ENCODE data around the gene WDR59.
"Not testable (repeated sequence)": the region's sequence is repeated elsewhere in the genome, so short reads cannot be mapped to it uniquely, and the experiment has no call there.

Gene WDR59

DNA sequence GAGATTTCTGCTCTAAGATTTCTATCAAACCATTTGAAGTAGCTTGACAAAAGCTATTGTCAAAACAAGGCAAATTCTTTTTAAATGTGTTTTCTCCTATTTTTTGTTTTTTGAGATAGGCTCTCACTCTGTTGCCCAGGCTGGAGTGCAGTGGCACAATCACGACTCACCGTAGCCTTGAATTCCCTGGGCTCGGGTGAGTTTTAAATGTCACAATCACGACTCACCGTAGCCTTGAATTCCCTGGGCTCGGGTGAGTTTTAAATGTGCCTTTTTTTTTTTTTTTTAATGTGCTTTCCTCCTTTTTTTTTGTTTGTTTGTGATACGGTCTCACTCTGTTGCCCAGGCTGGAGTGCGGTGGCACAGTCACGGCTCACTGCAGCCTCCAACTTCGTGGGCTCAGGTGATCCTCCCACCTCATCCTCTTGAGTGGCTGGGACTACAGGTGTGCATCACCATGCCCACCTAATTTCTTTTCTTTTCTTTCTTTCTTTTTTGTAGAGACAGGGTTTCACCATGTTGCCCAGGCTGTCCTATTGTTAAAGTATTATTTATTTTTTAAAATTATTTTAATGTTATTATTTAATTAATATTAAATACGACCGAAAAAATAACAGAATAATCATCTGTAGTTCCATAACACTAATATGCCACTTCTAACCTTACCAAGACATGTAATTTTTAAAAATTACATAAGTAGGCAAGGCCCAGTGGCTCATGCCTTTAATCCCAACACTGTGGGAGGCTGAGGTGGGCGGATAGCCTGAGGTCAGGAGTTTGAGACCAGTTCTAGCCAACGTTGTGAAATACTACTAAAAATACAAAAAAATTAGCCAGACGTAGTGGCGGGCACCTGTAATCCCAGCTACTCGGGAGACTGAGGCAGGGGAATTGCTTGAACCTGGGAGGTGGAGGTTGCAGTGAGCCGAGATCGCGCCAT, 140.6 kb downstream of the WDR59 start:
- DNase-seq = no peak

DNA sequence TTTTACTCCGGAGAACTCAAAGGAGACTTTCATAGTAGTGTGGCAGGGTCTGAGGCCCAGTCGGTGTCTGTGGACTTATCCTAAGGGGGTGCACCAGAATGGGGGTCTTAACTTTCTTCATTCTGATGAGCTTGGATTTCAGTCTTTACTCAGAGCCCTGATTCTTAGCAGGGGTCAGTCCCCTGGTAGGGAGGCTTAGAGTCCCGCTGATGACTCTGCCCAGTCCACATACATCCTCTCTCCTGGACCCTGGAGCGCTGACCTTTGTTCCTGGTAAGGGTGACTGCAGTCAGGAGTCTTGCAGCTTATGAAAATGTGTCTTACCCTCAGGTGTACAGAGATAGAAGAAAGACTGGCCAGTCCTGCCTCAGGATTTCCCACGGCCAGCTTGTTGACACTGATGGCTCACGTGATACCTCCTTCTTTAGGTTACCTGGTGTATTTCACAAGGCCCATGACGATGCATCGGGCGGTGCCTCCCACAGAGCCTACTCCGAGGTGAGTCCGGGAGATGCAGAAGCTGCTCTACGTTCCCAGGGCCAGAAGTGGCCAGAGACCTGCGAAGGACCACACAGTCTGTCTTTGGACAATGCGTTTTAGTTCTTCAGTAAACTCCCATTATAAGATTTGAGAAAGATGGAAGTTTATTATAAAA, 141.4 kb downstream of the WDR59 start:
- not testable (repeated sequence) for DNase-seq

DNA sequence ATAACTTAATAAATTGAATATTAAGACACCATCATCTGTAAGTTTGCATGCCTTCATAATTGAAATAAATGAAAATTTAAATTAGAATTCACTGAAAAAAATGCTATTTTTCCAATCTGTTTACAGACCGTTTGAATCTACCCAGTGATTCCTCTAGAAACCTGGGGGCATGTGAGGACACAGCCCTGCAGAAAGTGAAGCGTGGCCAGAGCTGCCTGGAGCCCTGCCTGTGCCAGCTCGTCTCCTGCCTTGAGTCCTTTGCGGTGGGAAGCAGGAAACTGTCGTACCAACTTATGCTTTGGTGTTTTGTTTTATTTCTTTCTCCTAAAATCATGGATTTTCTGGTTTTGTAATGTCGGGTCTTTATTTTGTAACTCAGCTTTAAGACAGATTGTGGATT, 142.5 kb downstream of the WDR59 start:
- DNase-seq = no peak

DNA sequence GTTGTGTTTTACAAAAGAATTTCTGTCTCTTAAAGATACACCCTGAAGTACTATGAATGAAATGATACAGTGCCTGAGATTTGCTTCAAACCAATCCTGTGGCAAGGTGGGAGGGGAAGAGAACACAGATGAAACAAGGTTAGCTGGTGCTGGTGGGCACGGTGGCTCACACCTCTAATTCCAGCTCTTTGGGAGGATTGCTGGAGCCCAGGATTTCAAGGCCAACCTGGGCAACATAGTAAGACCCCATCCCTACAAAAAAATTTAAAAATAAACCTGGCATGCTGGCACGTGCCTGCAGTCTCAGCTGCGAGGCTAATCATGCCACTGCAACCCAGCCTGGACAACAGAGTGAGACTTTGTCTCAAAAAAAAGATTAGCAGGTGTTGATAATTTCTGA, 143.0 kb downstream of the WDR59 start:
- DNase-seq = no peak

DNA sequence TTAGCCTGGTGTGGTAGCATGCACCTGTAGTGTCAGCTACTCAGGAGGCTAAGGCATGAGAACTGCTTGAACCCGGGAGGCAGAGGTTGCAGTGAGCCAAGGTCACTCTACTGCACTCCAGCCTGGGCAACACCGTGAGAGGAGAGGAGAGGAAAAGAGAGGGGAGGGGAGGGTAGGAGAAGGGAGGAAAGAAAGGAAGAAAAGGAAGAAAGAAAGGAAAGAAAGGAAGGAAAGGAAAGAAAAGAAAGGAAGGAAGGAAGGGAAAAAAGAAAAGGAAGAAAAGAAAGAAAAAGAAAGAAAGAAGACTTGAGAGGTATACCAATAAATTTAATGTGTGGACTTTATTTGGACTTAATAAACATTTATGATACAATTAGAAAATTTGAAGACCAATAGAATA, 143.5 kb downstream of the WDR59 start:
- DNase-seq = no peak

DNA sequence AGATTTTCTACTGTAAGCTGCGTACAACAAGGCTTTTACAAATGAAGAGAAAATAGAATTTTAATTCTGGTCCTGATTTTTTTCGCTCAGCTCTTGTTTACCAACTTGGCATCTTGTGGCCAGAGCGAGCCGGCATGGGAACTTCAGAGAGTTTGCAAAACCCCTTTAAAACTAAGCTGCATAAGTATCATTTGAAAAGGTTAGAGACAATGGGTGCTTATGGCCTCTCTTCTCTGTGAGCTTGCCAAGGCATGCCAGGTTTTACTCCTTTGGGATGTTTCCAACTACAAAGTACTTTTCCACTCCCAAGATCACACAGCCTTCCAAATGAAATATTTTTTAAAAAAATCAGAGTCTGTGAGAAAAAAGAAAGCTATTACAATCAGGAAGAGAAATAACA, 147.9 kb downstream of the WDR59 start:
- no peak for DNase-seq

DNA sequence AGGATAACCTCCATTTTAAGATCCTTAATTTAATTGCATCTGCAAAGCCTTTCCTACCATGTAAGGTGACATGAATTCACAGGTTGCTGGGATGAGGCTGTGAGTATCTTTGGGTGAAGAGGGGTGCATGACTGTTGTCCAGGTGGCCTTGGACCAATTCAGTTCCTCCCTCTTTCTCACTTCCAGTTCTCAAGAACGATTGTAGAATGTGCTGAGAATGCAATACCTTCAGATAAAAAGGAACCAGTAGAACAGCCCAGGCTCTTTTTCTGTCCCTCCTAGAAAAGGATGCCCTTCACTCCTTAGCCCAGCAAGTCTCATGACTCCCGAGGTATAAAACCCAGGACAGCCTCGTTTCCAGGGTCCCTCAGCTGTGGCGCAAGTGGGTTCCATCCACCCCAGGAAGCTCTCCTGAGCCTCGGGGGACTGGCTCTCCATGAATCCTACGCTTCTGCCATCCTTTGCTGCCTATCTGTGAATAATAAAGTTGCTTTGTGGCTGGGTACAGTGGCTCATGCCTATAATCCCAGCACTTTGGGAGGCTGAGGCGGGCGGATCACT, 148.7 kb downstream of the WDR59 start:
- DNase-seq = no peak

DNA sequence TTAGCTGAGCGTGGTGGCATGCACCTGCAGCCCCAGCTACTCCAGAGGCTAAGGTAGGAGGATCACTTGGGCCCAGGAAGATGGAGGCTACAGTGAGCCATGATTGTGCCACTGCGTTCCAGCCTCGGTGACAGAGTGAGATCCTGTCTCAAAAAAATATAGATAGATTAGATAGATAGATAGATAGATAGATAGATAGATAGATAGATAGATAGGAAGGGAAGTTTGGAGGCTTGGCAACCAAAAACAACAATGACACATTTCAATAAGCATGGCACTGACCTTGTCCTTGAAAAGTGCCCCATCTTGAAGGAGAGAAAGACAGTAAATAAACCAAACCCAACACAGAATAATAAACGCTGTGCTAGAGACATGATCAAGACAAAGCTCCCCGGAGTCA, 152.7 kb downstream of the WDR59 start:
- DNase-seq = no peak

DNA sequence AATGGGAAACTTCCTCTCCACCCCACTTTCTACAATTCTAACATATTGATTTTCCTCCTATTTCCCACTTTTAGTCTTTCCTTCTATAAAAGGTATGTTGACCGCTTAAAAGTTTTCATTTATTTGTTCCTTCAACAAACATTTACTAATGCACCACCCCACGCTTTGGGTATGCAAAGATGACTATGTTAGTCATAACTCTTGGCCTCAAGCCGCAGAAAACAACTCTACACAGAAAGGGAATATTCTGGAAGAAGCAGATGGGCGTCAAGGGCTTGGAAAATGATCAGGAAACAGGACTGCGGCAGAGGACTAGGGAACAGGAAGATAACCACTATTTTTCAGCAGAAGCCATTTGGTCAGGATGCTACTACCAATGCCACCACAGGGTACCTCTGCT, 153.5 kb downstream of the WDR59 start:
- DNase-seq = no peak

DNA sequence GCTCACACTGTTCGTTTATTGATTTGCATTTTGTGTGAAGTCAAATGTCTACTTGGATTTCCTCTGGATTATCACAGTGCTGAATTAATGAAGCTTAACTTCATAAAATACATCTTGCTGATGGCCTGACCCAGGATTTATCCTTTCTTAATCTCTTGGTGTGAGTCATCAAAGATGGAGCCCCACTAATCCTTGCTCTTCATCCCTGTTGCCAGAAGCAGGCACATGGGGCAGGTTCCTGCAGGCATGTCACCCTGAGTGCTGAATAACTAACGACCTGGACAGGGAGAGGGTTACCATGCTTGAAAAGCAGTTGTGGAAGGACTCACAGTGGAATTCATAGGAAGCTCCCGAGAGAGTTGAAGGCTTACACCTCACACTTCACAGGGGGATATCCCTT, 154.3 kb downstream of the WDR59 start:
- DNase-seq = no peak

DNA sequence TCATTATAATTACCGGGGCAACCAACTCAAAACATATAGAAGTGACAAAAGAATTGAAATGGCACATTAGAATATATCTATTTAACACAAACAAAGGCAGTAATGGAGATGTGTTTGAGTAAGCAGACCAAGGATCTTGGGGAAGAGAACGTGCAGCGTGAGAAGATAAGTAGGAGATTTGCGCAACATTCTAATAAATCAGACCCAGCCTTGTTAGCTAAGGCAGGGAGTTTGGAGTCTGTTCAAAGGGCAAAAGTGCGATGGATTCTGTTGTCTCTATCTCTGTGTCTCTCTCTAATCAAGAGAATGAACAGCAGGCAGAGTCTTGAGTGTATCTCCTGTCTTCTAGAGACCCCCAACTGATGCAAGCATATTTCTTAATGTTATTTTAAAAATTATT, 155.3 kb downstream of the WDR59 start:
- no peak for DNase-seq

DNA sequence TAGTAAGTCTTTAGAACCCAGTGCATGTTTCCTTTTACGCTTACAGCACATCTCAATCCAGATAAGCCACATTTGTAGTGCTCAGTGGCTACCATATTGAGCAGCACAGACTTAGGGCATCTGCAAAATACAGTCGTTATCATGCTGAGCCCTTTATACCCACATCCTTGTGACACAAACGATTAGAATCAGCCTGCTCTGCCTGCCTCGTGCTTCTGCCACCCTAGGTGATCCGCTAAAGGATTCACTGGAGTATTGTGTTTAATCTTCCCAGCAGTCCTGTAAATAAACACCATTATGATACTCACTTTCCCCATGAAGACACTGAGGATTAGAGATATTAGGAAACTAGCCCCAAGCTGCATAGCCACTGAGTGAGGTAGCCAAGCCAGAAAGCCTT, 159.0 kb downstream of the WDR59 start:
- DNase-seq = no peak

DNA sequence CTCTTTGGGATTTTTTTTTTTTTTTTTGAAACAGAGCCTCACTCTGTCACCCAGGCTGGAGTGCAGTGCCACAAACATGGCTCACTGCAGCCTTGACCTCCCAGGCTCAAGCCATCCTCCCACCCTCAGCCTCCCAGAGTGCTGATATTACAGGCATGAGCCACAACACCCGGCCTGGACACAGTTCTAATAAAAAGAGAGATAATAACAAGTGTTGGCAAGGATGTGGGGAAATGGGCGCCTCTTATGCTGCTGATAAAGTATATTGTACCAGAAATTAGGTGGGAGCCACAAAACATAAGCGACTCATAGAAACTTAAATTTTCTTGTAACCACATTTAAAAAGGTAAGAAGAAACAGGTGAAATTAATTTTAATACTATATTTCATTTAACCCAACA, 159.9 kb downstream of the WDR59 start:
- no peak for DNase-seq

Data from NCI-H187 (cell line).